Colonic mucosa (tissue), 4 donors: ENCODE results near the gene RPL38. TPM values are rescaled to one million over a fixed set of nuclear protein-coding genes. Genes with fewer than 3 reads are reported as not detected.
A peak's percentile ranks its signal among the peaks of the same experiment; 100 is the strongest.

Source experiments
- DNase-seq: peaks from one replicate; pipeline ENCODE4 v3.0.0-alpha.2; 2020
- H3K27ac ChIP-seq: fragments of 200-600 bp; one replicate; pipeline ENCODE4 v1.8.0; 2021
- H3K27me3 ChIP-seq: fragments of 200-600 bp; one replicate; pipeline ENCODE4 v1.8.0; 2021
- H3K36me3 ChIP-seq: fragments of 200-600 bp; one replicate; pipeline ENCODE4 v1.8.0; 2021
- H3K4me1 ChIP-seq: fragments of 200-600 bp; one replicate; pipeline ENCODE4 v1.8.0; 2021; ENCODE audit warnings: mild to moderate bottlenecking
- H3K4me3 ChIP-seq: fragments of 200-600 bp; one replicate; pipeline ENCODE4 v1.8.0; 2021
- H3K9ac ChIP-seq, 2 donors: one replicate each; pipeline ENCODE4 v1.7.0; 2013; ENCODE audit warnings: control low read depth in 2 of 2, low read depth in 2 of 2, low read length in 2 of 2
- H3K9me3 ChIP-seq: fragments of 200-600 bp; one replicate; pipeline ENCODE4 v1.8.0; 2021
- intact Hi-C: fragments of 100-400 bp; cut with DNase I; formaldehyde crosslinking; loops from one replicate; pipeline ENCODE4 v1.14.1; 2022
- total RNA-seq, 2 donors: library from RNA; stranded (reverse); fragmentation: NEBNext Ultra II Directional in 1 of 2; extraction: Animal tissue kit (Norgen Biotek cat#: 25700) in 1 of 2; gene quantifications; one replicate each; pipeline ENCODE4 v1.2.1, GENCODE V29; 2021
- TF ChIP-seq, protein P1 (sequence below): fragments of 200-600 bp; IDR thresholded peaks from one replicate; pipeline ENCODE4 v1.8.0; 2022; ENCODE audit warnings: antibody characterized with exemption, mild to moderate bottlenecking
- donor health status: healthy.
- donor health status: DM: no; HTN: no; CAD: no.
- donor health status: DM: no; HTN: no; CAD: no.

RPL38 gene
- total RNA-seq, result 100 to 1,000 TPM; 723 to 795 TPM

DNA sequence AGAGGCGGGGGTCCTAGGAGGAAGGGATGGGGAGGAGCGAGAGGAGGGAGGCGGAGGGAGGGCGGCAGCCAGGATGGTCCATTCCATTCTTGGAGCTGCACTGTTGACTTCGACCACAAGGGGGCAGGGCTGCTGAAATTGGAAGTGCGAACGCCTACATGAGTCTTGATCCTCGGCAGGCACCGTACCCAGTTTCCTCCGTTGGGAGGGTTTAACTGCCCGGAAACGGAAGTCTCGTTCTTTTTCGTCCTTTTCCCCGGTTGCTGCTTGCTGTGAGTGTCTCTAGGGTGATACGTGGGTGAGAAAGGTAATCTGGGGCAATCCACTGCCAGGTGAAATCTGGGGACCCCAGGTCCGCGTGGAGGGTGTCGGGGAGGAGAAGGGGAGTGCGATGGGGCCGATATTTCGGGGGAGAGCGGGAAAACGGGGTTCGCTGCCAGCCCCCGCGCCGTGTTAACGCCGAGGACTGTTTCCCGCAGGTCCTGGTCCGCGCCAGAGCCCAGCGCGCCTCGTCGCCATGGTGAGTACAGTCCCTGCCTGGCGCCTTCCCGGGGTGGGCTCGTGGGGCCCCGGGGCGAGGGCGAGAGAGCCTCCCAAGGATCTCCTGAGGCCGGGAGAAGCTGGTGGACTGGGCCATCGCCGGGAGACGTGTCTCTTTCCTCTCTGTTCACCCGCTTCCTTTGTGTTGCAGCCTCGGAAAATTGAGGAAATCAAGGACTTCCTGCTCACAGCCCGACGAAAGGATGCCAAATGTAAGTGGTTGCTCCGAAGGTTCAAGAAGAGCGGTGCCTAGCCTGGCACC is at the start of gene RPL38:
Gene RPL38 (plus strand): TSS at position 240 of the 802 bp plus-strand sequence. CDS start 278 bp downstream, at position 518.
- intact Hi-C loops, result no loop called here
- H3K9ac ChIP-seq, result peak within 1 kb of the TSS; percentile 81 to 83

DNA sequence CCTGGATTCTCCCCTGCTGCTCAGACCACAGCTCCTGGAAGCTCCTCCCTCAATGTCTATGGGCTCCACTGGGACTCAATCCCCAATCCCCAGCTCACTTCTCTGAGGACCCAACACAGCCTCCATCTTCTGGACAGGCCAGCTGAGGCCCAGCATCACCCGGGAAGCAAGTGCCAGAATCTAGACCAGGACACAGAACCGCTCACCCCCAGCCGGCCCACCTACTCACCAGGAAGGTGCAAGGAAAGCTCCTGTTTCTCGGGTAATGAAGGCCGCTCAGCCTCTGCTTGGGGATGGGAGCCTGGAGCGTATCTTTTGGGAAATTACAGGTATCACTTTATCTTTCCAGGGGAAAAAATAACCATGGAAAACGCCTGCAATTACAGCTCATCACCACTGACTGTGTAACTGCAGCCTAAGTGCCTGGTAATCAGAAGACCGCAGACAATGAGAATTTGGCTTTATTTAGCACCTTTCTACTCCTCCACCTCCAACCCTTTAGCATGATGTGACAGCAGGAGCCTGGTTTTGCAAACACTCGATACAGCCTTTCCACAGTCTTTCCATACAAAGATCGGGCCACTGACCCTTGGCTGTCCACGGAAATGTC is 49.6 kb upstream of the RPL38 start:
- Histone ChIP-seq H3K36me3 (no peaks in the 10 kb centered on the region), H3K4me1 (no peaks in the 10 kb centered on the region), H3K4me3 (no peak overlapping the region), H3K27ac (no peak overlapping the region), H3K27me3 (no peaks in the 10 kb centered on the region), H3K9ac (no peak overlapping the region), H3K9me3 (no peaks in the 10 kb centered on the region)
- no peak for DNase-seq
- intact Hi-C loops, result no loop called here
- TF ChIP-seq, protein P1, sequence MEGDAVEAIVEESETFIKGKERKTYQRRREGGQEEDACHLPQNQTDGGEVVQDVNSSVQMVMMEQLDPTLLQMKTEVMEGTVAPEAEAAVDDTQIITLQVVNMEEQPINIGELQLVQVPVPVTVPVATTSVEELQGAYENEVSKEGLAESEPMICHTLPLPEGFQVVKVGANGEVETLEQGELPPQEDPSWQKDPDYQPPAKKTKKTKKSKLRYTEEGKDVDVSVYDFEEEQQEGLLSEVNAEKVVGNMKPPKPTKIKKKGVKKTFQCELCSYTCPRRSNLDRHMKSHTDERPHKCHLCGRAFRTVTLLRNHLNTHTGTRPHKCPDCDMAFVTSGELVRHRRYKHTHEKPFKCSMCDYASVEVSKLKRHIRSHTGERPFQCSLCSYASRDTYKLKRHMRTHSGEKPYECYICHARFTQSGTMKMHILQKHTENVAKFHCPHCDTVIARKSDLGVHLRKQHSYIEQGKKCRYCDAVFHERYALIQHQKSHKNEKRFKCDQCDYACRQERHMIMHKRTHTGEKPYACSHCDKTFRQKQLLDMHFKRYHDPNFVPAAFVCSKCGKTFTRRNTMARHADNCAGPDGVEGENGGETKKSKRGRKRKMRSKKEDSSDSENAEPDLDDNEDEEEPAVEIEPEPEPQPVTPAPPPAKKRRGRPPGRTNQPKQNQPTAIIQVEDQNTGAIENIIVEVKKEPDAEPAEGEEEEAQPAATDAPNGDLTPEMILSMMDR, result no peak

More for the DNA sequence above, at the start of gene RPL38:
- Histone ChIP-seq H3K36me3 (no peaks in the 10 kb centered on the region), H3K4me1 (peaks cover 19% of the 10 kb centered on the region), H3K27me3 (peaks cover 13% of the 10 kb centered on the region), H3K9me3 (no peaks in the 10 kb centered on the region), H3K4me3 (peak within 1 kb of the TSS; percentile 67), H3K27ac (peak within 1 kb of the TSS; percentile 62)
- DNase-seq, result peak; percentile 99
- TF ChIP-seq, protein P1, result peak; percentile 89

DNA sequence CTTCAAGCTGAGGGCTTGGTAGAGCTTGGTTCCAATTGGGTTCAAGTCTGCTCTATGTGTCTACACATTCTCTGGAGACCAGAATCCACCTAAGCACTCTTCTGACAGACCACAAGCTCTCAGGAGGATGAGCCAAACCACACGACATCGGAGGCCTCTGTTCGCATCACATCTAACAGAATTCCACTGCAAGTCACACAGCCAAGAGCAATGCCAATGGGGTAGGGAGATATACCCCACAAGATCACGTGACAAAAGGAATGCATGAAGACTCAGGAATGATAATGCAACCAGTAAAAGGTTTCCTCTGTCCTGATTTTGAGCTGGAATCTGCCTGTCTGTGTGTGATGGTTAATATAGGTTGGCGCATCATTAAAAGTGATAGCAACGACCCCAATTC is 46.6 kb upstream of the RPL38 start:
- intact Hi-C loops, result no loop called here
- H3K27ac ChIP-seq, result no peak overlapping the region
- H3K9me3 ChIP-seq, result no peaks in the 10 kb centered on the region
- no peaks in the 10 kb centered on the region for H3K4me1 ChIP-seq
- H3K4me3 ChIP-seq, result no peak overlapping the region
- H3K9ac ChIP-seq, result no peak overlapping the region
- DNase-seq, result no peak
- no peaks in the 10 kb centered on the region for H3K27me3 ChIP-seq
- no peaks in the 10 kb centered on the region for H3K36me3 ChIP-seq
- TF ChIP-seq, protein P1, result no peak

DNA sequence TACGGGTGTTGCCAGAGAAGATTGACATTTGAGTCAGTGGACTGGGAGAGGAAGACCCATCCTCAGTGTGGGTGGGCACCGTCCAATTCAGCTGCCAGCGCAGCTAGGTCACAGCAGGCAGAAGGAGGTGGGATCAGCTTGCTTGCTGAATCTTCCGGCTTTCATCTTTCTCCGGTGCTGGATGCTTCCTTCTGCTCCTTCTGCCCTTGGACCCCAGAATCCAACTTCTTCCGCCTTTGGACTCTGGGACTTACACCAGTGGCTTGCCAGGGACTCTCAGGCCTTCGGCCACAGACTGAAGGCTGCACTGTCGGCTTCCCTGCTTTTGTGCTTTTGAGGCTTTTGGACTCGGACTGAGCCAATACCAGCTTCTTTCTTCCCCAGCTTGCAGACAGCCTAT is 46.1 kb upstream of the RPL38 start:
- Histone ChIP-seq H3K4me3 (no peak overlapping the region), H3K4me1 (no peaks in the 10 kb centered on the region), H3K9ac (no peak overlapping the region), H3K27me3 (no peaks in the 10 kb centered on the region), H3K27ac (no peak overlapping the region), H3K36me3 (no peaks in the 10 kb centered on the region), H3K9me3 (no peaks in the 10 kb centered on the region)
- TF ChIP-seq, protein P1, result no peak
- no peak for DNase-seq
- intact Hi-C loops, result no loop called here

DNA sequence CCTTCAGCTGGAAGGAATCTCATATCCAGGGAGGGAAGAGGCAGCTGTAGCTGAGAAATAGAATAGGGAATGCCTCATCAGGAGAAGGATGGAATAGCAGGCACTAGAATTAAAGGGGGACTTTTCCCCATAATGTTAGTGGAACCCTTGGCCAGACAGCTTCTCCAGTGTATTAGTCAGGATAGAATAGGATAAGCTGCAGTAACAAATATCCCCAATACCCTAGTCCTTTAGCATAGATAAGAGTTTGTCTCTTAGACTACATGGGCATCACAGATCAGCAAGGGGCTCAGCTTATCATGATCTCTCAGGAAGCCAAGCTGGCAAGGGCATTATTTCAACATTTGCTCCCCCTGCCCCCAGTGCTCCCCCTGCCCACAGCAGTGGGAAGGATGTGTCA is 44.7 kb upstream of the RPL38 start:
- TF ChIP-seq, protein P1, result no peak
- H3K4me1 ChIP-seq, result no peaks in the 10 kb centered on the region
- no peaks in the 10 kb centered on the region for H3K36me3 ChIP-seq
- no peaks in the 10 kb centered on the region for H3K9me3 ChIP-seq
- H3K9ac ChIP-seq, result no peak overlapping the region
- H3K27me3 ChIP-seq, result no peaks in the 10 kb centered on the region
- H3K4me3 ChIP-seq, result no peak overlapping the region
- intact Hi-C loops, result no loop called here
- DNase-seq, result no peak
- H3K27ac ChIP-seq, result no peak overlapping the region
